Measurements from ENCODE around the gene FAT3. TPM values are rescaled to one million over a fixed set of nuclear protein-coding genes. Genes with fewer than 3 reads are reported as not detected.

FAT3 gene
- total RNA-seq, 4 donors from 2014 or later = 1.8 to 9.8 (median 2.5) TPM

DNA sequence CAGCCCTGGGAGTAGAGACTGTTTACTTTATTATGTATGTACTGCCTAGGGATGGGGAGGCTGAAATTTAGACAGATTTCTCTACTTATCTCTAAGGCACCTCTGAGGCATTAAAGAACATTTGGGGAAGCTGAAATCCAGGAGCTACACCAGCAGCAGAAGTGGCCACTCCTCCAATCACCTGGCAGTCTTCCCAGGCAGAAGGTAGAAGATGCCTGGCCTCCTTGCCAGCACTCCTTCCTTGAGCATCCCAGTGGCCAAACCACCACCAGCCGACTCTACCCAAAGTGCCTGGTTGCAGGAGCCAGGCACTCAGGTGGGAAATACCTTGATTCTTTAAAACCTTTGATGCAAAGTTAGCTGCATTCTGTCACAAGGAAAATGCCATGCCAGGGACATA lies 1.9 kb upstream of the FAT3 start:
- peaks cover 0 to 42% (median 0%) of the 10 kb centered on the region in 4 donors for H3K4me1 ChIP-seq
- no peak overlapping the region for H3K27ac ChIP-seq
- peaks cover 0 to 3% (median 0%) of the 10 kb centered on the region in 4 donors for H3K9me3 ChIP-seq
- H3K36me3 ChIP-seq = no peaks in the 10 kb centered on the region
- WGBS, 2 donors = 56 to 83% methylated on average over 1 of the region's 1 CpG
- no peak overlapping the region for H3K4me3 ChIP-seq
- peaks cover 0 to 62% of the 10 kb centered on the region in 2 donors for H3K27me3 ChIP-seq
- DNase-seq (ENCODE audit: low spot score in 2 of 2) = no peak
- TF ChIP-seq EP300 (IDR thresholded peaks at IDR 0.05) = no peak
- no peak for TF ChIP-seq CTCF (IDR thresholded peaks at IDR 0.05)
- no peak for TF ChIP-seq POLR2A (IDR thresholded peaks at IDR 0.05)

- WGBS, 2 donors = 1% methylated on average over 8 of the region's 8 CpGs
- no peaks in the 10 kb centered on the region for H3K36me3 ChIP-seq
- H3K27ac ChIP-seq = peak overlapping the region in 1 of 4 donors; percentile 12
- peaks cover 0 to 42% (median 0%) of the 10 kb centered on the region in 4 donors for H3K4me1 ChIP-seq
- peaks cover 0 to 3% (median 0%) of the 10 kb centered on the region in 4 donors for H3K9me3 ChIP-seq
- peak overlapping the region in 3 of 4 donors; percentile 12 to 55 (median 30) for H3K4me3 ChIP-seq
- no peak for DNase-seq (ENCODE audit: low spot score in 2 of 2)
- TF ChIP-seq CTCF (IDR thresholded peaks at IDR 0.05) (no peak), EP300 (IDR thresholded peaks at IDR 0.05) (no peak), POLR2A (IDR thresholded peaks at IDR 0.05) (no peak)
- H3K27me3 ChIP-seq = peaks cover 0 to 76% of the 10 kb centered on the region in 2 donors
Observed at GRCh38 chr11:92224054-92224406, 588 bp upstream of the FAT3 start.

DNA sequence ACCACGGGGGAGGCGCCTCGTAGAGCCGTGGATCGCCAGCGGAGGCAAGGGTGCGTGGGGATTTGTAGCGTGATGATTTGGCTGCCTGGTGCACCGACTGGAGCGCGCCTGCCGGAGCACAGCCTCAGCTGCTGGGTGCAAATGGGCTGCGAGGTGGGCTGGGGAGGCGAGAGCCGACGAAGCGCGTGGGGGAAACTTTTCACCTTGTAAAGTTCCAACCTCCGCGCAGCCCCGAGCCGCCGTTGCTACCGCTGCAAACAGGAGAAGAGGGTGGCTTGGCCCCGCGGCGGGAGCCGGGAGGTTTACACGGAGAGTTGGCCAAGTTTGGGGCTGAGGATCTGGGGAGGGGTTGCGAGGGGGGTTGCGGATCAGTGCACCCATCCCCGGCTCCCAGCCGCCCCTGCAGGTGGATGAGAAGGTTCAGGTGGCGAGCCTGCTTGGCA lies 528 bp downstream of the FAT3 start:
- Histone ChIP-seq H3K27me3 (peaks cover 0 to 78% of the 10 kb centered on the region in 2 donors), H3K36me3 (no peaks in the 10 kb centered on the region), H3K27ac (peak overlapping the region in 1 of 4 donors; percentile 12), H3K4me3 (peak overlapping the region; percentile 12 to 55 (median 28)), H3K4me1 (peaks cover 0 to 42% (median 0%) of the 10 kb centered on the region in 4 donors), H3K9me3 (peaks cover 0 to 3% (median 0%) of the 10 kb centered on the region in 4 donors)
- TF ChIP-seq EP300 (IDR thresholded peaks at IDR 0.05) = no peak
- no peak for TF ChIP-seq POLR2A (IDR thresholded peaks at IDR 0.05)
- TF ChIP-seq CTCF (IDR thresholded peaks at IDR 0.05) = no peak
- 0% methylated on average over 23 of the region's 34 CpGs; no CpG with 5 or more reads in 1 of the 2 donors for WGBS, 2 donors
- peak in 1 of 2 donors; percentile 9 for DNase-seq (ENCODE audit: low spot score in 2 of 2)

DNA sequence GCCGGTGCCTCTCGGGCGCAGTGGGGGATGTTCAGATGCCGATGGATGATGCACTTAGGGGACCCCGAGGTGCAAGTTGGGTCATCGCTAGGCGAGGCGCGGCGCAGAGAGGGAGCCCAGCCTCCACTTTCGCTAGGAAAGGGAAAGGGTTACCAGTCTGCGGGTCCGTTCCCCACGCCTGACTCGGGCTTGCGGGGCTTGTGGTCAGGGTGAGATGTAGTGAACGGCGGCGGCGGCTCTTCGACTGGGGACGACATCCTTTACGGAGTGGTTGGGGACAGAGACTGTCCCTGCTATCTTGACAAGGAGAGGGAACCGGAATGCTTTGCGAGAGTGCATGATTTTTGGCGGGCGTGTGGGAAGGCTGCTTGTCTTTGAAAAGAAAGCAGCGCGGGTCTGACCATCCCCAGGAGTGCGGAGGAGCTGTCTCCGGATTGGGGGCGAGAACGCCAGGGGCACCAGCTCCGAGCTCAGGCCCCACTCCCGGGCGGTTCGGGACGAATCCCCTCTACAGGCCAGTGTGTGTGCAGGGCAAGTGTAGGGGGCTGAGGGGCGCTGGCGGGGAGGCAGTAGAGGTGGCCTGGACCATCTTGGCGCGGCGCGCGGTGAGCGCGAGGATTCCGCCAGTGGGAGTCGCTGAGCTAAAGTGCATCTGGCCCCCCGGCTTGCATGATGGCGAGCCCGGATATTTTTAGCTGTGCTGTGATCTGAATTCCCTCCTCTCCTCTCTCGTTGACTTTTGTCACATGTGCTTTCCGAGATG lies 1.1 kb downstream of the FAT3 start:
- DNase-seq (ENCODE audit: low spot score in 2 of 2) = peak in 1 of 2 donors; percentile 12
- Histone ChIP-seq H3K36me3 (no peaks in the 10 kb centered on the region), H3K9me3 (peaks cover 0 to 2% (median 0%) of the 10 kb centered on the region in 4 donors), H3K27ac (no peak overlapping the region), H3K4me3 (peak overlapping the region; percentile 12 to 55 (median 28)), H3K27me3 (peaks cover 0 to 78% of the 10 kb centered on the region in 2 donors), H3K4me1 (peaks cover 0 to 42% (median 0%) of the 10 kb centered on the region in 4 donors)
- WGBS, 2 donors = 0 to 2% methylated on average over 44 to 46 of the region's 54 CpGs
- TF ChIP-seq EP300 (IDR thresholded peaks at IDR 0.05) (no peak), POLR2A (IDR thresholded peaks at IDR 0.05) (no peak)

DNA sequence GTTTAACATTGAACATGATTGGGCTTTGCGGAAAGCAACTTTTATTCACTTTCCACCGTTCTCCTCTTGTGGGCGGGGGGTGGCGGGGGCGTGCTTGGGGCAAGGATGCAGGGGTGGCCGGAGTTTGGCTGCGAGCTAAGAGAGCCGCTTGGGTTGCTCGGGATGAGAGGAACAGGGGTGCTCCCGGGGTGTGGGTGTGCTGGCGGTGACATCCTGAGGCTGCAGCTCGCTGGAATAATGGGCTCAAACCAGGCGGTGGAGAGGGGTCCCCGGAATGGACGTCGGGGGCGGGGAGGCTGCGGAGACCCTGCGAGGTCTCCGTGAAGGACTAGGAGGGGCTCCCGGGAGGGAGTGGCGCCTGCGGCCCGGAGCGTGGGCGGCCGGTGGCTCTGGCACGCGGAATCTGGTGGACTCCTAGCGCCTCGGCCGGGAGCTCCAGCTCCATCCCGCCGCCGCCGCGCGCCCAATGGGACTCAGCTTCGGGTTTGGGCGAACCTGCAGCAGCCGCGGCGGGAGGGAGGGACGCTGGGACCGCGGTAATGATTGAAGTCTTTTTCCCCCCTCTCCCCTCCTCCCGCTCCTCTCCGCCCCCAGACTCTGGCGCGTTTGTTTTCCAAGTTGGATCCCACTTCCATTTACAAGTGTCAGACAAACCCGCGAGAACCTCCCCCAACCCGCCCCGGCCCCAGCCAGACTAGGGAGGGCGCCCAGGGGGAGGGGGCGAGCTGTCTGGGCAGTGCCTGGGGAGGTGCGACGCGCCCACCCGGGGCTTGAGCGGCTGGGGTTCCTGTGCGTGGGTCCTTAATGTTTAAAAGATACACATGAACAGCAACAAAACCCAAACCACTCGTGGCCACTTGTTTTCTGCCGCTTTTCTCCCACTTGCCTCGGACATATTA lies 2.0 kb downstream of the FAT3 start:
- 1 to 4% methylated on average over 22 to 58 of the region's 65 CpGs for WGBS, 2 donors
- no peaks in the 10 kb centered on the region for H3K36me3 ChIP-seq
- H3K4me3 ChIP-seq = peak overlapping the region; percentile 12 to 55 (median 24)
- TF ChIP-seq EP300 (IDR thresholded peaks at IDR 0.05) (no peak), POLR2A (IDR thresholded peaks at IDR 0.05) (no peak), CTCF (IDR thresholded peaks at IDR 0.05) (no peak)
- H3K4me1 ChIP-seq = peaks cover 0 to 42% (median 0%) of the 10 kb centered on the region in 4 donors
- H3K9me3 ChIP-seq = no peaks in the 10 kb centered on the region
- DNase-seq (ENCODE audit: low spot score in 2 of 2) = no peak
- H3K27ac ChIP-seq = no peak overlapping the region
- H3K27me3 ChIP-seq = peaks cover 0 to 71% of the 10 kb centered on the region in 2 donors

Data from tibial nerve (tissue), 4 donors.